SK-MEL-5 (cell line): Measurements from ENCODE around the gene MCCD1. TPM values are rescaled to one million over a fixed set of nuclear protein-coding genes. Genes with fewer than 3 reads are reported as not detected.
"Not testable (repeated sequence)": the region's sequence is repeated elsewhere in the genome, so short reads cannot be mapped to it uniquely, and the experiment has no call there.

Experiments used
- DNase-seq: peaks from one replicate; pipeline ENCODE4 v3.0.0-alpha.2; 2016; ENCODE audit warnings: low read depth, low spot score
- in situ Hi-C: cut with HindIII; loops from 2 replicates; pipeline ENCODE4 v1.10.0; 2016; ENCODE audit warnings: low sequenced_read_pairs, high pct_unique_total_duplicates, low pct_unique_long_range_greater_than_20kb
- total RNA-seq: library from RNA; depleted of rRNA; stranded (reverse); fragments of >200 nt; shearing (Covaris generic); gene quantifications from 2 replicates; pipeline ENCODE4 v1.2.3, GENCODE V29; 2014

MCCD1 gene
- total RNA-seq, 1 experiment from 2014 or later, result not detected

DNA sequence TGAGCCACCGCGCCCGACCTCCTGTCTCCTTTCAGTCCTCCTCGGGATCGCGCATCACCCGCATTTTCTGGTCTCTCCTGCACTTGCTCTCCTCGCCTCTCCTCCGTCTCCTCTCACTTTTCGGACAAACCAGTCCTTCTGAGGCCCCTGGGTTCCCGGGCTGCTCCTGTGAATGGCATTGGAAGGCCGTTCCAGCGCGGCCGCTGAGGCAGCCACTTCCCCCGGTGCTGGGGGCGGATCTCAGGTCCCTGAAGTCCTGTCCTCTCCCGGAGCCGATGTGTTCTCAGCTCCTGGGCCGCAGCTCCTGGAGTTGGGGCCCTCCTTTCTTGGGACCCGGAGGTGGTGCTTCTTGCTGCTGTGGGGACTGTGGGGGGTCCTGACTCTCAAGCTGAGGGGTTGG, 30.0 kb upstream of the MCCD1 start:
- DNase-seq, result no peak
- in situ Hi-C loops, result no loop called here

GRCh38 chr6:31499648-31500047, 29.1 kb upstream of the MCCD1 start:
- in situ Hi-C loops, result not testable (repeated sequence)

GRCh38 chr6:31502586-31502985, 26.2 kb upstream of the MCCD1 start:
- DNase-seq, result no peak
- in situ Hi-C loops, result no loop called here

More at GRCh38 chr6:31499648-31500047, 29.1 kb upstream of the MCCD1 start:
- not testable (repeated sequence) for DNase-seq

DNA sequence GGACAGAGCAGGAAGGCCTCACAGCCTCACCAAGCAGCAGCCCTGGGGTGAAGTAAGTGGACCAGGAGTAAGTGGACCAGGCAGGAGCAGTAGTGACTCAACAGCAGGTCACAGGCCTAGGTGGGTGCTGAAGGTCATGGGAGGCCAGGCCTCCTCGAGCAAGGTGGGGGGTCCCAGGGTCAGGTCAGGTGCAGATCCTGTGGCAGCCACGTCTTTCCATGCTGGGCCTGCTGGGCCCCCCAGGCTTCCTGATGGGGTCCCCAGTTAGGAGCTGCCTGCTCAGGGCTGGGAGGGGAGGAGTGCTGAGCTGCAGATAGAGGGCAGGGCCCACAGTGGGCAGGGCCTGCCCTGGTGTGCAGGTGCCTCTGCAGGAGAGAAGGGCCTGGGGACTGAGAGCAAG, 19.7 kb upstream of the MCCD1 start:
- DNase-seq, in situ Hi-C loops: not testable (repeated sequence)

DNA sequence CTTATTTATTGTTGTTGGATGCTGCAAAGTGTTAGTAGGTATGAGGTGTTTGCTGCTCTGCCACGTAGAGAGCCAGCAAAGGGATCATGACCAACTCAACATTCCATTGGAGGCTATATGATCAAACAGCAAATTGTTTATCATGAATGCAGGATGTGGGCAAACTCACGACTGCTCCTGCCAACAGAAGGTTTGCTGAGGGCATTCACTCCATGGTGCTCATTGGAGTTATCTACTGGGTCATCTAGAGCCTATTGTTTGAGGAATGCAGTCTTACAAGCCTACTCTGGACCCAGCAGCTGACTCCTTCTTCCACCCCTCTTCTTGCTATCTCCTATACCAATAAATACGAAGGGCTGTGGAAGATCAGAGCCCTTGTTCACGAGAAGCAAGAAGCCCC, 18.8 kb upstream of the MCCD1 start:
- DNase-seq, result no peak
- in situ Hi-C loops, result no loop called here

DNA sequence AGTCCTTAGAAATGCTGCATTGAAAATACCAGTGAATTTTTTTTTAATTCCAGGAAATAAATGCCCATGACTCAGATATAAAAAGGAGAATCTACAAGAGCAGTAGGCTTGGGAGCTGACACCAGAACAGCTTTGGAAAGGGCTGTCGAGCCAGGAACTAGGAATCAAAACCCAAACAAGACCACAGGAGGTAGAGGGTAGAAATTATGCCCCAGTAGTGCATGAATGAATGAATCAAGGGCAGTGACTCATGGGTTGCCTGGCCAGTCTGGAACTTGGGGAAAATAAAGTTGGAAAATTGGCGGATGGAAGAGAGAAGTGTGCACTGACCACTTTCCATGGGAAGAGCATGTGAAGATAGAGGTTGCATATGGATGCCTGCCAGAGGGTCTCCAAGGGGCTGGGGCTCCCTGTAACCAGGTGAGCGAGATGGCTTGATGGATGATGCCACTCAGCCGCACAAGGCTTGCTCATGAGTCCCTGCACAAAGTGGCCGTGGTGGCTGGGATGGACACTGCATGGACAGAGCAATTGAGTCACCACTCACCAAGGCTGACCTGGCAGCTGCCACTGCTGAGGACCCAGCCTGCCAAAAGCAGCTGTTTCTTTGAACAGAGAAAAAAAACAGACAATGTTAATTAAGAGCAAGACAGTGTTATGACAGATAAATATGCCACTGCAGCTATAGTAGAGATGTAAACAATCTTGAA, 15.2 kb upstream of the MCCD1 start:
- no peak for DNase-seq
- in situ Hi-C loops, result no loop called here

DNA sequence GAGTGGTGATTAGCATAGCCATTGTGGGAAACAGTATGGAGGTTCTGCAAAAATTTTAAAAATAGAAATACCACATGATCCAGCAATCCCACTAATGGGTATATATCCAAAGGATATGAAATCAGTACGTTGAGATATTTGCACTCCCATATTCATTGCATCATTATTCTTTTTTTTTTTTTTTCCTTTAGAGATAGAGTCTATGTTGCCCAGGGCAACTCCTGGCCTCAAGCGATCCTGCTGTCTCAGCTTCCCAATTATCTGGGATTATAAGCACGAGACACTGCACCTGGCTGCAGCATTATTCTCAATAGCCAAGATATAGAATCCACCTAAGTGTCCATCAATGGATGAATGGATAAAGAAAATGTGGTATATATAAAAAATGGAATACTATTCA, 6.9 kb upstream of the MCCD1 start:
- in situ Hi-C loops, result no loop called here
- no peak for DNase-seq

GRCh38 chr6:31525553-31525931, 3.2 kb upstream of the MCCD1 start:
- in situ Hi-C loops, result no loop called here
- no peak for DNase-seq

- in situ Hi-C loops, result no loop called here
- no peak for DNase-seq
Measured at GRCh38 chr6:31525932-31526591, 2.7 kb upstream of the MCCD1 start.

DNA sequence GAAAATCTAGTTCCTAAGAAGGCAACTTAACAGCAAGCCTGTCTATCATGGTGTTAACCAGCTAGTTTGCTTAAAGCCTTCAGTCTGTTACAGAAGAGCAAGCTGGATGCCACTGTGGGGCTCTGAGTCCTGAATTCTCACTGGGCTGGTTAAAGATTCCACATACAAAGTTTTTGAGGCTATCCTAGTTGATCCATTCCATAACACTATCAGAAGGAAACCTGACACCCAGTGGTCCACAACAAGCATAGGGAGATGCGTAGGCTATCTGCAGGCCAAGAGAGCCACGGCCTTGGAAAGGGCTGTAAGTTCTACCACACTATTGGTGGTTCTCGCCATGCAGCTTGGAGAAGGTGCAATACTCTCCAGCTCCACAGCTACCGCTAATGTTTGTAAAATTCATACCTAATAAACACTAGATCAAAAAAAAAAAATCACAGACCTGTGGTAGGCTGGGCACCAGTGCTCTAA, 420 bp upstream of the MCCD1 start:
- in situ Hi-C loops, result no loop called here
- DNase-seq, result no peak

DNA sequence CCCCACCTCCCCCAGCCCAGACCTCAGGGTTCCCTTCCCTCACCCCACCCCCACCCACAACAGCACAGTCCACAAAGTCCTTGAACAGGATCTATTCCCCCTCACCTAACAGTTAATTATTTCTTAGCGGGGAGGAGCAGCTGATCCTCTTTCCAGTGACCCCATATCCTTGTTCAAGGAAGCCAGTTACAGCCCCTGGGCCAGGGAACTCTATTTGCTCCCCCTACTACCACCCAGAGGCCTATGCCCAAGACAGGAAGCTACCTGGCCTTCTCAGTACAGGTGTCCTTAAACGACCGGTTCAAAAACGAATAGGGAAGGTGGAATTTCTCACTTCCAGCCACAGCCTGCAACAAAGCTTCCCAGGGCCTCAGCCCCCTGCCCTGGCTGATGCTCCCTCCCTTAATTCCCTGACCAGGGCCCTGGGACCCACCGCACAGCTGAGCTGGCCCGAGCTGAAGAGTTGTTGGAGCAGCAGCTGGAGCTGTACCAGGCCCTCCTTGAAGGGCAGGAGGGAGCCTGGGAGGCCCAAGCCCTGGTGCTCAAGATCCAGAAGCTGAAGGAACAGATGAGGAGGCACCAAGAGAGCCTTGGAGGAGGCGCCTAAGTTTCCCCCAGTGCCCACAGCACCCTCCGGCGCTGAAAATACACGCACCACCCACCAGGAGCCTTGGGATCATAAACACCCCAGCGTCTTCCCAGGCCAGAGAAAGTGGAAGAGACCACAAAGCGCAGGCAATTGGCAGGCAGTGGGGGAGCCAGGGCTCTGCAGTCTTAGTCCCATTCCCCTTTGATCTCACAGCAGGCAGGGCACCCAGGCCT, 778 bp downstream of the MCCD1 start:
- in situ Hi-C loops, result no loop called here
- no peak for DNase-seq

DNA sequence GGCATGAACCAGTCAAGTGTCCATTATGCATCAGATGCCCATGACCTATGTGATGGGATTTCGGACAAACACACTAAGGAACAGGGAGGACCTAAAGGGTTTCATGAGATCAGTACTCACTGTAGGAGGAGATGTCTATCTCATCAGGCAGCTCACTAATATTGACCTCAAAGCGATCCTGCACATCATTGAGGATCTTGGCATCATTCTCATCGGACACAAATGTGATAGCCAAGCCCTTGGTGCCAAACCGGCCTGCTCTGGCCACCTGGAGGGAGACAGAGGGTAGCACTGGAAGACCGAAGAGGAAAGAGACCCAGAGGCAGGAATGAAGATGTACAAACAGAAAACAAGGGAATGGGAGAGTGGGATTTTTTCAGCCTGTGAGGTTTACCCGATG, 1.9 kb downstream of the MCCD1 start:
- in situ Hi-C loops, result no loop called here
- no peak for DNase-seq

DNA sequence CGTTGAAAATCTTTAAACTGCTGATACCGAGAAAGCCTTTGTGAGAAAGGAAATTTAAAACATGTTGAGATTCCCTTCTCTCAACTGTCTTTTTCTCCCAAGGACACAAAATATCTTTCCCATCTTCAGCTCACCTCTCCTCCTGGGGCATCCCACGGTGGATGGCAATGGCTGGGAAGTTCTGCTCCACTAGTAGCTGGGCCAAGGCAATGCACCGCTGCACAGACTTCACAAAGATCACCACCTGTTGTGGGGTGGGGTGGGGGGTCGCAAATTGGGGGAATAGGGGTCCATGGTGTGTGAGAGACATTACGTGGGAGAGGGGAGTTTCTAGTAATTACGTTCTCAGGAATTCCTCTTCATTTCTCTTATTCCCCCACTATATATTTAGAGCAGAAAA, 2.4 kb downstream of the MCCD1 start:
- in situ Hi-C loops, result no loop called here
- no peak for DNase-seq

DNA sequence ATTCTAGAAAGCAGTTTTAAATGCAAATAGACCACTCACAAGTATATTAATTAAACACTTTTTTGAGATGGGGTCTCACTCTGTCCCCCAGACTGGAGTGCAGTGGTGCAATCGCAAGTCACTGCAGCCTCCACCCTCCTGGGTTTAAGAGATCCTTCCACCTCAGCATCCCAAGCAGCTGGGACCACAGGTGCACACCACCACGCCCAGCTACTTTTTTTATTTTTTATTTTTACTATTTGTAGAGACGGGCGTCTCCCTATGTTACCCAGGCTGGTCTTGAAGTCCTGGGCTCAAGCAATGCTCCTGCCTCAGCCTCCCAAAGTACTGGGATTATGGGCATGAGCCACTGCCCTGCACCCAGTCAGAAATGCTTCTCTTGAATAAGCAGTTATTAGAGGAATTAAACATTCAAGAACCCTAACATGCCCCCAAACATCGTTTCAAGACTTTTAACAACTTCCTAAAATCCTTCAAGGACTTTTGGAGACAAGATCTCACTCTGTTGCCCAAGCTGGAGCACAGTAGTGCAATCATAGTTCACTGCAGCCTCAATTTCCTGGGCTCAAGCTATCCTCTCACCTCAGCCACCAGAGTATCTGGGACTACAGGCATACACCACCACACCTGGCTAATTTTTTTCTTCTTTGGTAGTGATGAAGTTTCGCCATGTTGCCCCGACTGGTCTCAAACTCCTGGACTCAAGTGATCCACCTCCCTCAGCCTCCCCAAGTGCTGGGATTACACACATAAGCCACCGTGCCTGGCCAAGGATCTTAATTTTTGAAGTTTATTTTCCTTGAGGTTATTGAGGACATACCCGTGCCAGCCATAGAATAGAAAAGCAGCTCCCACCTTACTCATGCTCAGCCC, 3.2 kb downstream of the MCCD1 start:
- in situ Hi-C loops, result no loop called here
- DNase-seq, result no peak

DNA sequence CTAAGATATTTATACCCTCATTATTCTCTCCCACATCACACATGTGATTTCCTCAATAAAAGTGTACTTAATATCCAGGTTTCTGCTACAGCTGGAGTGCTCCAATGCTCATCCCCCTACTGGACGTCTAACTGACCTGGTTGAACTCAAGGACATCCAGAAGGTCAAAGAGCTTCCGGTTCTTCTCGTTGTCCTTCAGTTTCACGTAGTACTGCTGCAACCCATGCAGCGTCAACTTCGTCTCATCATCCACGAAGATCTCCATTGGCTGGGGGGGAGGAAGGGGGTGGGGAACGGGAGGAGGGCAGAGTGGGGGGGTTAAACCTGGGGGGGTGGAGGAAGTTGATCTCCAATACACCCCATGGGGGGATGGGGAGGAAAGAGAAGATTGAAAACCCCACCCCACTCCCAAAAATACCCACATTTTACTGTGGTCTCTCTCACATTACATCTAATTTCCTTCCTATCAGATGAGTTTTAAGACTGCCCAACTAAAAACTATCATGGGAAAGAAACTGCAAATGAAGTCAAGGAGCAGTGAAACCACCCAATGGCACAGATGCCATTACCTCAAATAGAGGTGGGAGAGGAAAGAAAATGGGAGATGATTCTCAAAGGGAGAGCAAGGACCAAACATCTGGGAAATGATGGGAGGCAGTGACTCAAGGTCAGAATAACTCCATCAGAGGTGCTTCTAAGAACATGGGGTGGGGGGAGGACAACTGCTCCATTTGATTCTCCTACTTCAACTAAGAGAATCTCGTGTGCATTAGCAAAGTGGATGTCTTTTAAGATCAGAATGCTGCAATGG, 4.1 kb downstream of the MCCD1 start:
- peak; percentile 32 for DNase-seq
- in situ Hi-C loops, result no loop called here

DNA sequence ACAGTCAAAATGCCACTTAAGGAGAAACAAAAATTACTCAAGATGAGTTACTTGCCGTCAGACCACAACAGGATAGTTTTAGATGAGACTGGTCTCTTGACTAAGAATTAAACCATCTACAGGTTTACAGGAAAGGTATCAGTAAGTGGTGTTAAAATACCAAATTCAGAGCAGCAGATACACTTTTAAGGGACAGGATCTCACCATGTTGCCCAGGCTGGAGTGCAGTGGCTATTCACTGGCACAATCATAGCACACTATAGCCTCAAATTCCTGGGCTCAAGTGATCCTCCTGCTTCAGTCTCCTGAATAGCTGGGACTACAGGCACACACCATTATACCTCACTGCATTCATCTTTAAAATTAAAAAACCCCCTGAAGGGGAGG, 4.7 kb downstream of the MCCD1 start:
- in situ Hi-C loops, result no loop called here
- DNase-seq, result no peak

DNA sequence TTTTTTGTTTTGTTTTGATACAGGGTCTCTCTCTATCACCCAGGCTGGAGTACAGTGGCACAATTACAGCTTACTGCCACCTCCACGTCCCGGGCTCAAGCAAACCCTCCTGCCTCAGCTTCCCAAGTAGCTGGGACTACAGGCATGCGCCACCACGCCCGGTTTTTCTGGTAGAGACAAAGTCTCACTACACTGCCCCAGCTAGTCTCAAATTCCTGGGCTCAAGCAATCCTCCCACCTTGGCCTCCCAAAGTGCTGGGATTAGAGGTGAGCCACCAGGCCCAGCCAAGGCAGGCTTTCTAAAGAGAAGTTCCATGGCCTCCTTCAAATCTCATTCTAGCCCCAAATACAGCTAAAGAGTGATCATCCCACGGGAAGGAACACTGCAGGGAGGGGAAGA, 5.2 kb downstream of the MCCD1 start:
- no peak for DNase-seq
- in situ Hi-C loops, result no loop called here
